AG04449 (cell line): ENCODE measurements around the gene COPS4.
"Not testable (repeated sequence)": the region's sequence is repeated elsewhere in the genome, so short reads cannot be mapped to it uniquely, and the experiment has no call there.

ENCODE experiments used
- CTCF ChIA-PET: fragments of 350-600 bp; formaldehyde crosslinking; extraction: SDS; loops from one replicate; lab custom pipeline; 2021; ENCODE audit warnings: antibody characterized with exemption; lab: Yijun Ruan, JAX
- POLR2A ChIA-PET: fragments of 400-600, 350-600 bp; formaldehyde crosslinking; extraction: SDS; loops from one replicate; lab custom pipeline; 2020; ENCODE audit warnings: antibody characterized with exemption, inconsistent platforms; lab: Yijun Ruan, JAX
- DNase-seq: peaks from one replicate; pipeline ENCODE4 v3.0.0-alpha.2; 2010; ENCODE audit warnings: low read depth, low spot score
- H3K4me3 ChIP-seq: 2 replicates; pipeline ENCODE4 v1.5.1; 2011; ENCODE audit warnings: low read depth, mild to moderate bottlenecking, control low read depth, low read length
- TF ChIP-seq, protein P1 (sequence below): IDR thresholded peaks from one replicate; pipeline ENCODE4 v1.5.1; 2011; ENCODE audit warnings: mild to moderate bottlenecking, moderate library complexity, low read length, control low read depth, inconsistent platforms; ENCODE audit not compliant: insufficient read depth; ENCODE audit errors: missing control alignments

The COPS4 gene

GRCh38 chr4:83075311-83076095, 40.5 kb downstream of the COPS4 start:
- no peak overlapping the region for H3K4me3 ChIP-seq
- POLR2A ChIA-PET = interaction anchor here (1.0 to 2.2 kb wide), 2 partner anchors 37 to 209 kb away, joined by 4 to 8 read pairs; partner anchors contain the start of gene COQ2
- TF ChIP-seq, protein P1, sequence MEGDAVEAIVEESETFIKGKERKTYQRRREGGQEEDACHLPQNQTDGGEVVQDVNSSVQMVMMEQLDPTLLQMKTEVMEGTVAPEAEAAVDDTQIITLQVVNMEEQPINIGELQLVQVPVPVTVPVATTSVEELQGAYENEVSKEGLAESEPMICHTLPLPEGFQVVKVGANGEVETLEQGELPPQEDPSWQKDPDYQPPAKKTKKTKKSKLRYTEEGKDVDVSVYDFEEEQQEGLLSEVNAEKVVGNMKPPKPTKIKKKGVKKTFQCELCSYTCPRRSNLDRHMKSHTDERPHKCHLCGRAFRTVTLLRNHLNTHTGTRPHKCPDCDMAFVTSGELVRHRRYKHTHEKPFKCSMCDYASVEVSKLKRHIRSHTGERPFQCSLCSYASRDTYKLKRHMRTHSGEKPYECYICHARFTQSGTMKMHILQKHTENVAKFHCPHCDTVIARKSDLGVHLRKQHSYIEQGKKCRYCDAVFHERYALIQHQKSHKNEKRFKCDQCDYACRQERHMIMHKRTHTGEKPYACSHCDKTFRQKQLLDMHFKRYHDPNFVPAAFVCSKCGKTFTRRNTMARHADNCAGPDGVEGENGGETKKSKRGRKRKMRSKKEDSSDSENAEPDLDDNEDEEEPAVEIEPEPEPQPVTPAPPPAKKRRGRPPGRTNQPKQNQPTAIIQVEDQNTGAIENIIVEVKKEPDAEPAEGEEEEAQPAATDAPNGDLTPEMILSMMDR = no peak
- DNase-seq = no peak
- CTCF ChIA-PET = interaction anchor here (0.7 to 9.7 kb wide), 26 partner anchors 9 to 646 kb away, joined by 3 to 183 read pairs (median 5); partner anchors contain the start of genes COQ2 and PLAC8

DNA sequence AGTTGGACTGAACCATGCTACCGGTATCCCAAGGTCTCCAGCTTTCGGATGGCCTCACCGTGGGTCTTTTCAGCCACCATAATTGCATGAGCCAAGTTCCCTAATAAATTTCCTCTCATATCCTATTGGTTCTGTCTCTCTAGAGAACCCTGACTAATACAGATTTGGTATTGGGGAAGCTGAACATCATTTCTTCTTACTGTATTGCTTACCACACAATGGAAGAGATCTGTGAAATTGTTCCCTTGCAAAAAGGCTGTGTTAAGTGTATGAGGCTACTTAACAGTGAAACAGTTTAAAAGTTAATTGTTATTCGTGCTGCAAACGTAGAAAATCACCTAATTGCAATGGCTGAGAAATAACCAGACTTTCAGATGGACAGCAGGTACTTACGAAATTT, 45.6 kb downstream of the COPS4 start:
- CTCF ChIA-PET = interaction anchor here (1.5 to 2.3 kb wide), 3 partner anchors 12 to 180 kb away, joined by 3 to 6 read pairs (median 5); no protein-coding TSS in a partner anchor
- DNase-seq = no peak
- H3K4me3 ChIP-seq = no peak overlapping the region
- TF ChIP-seq, protein P1 = no peak
- POLR2A ChIA-PET = no interaction called here

GRCh38 chr4:83082777-83083176, 47.8 kb downstream of the COPS4 start:
- DNase-seq = no peak
- H3K4me3 ChIP-seq = no peak overlapping the region
- ChIA-PET CTCF (interaction anchor here (1.3 to 1.9 kb wide), 2 partner anchors 8 to 178 kb away, joined by 6 to 8 read pairs; no protein-coding TSS in a partner anchor), POLR2A (no interaction called here)
- TF ChIP-seq, protein P1 = no peak

DNA sequence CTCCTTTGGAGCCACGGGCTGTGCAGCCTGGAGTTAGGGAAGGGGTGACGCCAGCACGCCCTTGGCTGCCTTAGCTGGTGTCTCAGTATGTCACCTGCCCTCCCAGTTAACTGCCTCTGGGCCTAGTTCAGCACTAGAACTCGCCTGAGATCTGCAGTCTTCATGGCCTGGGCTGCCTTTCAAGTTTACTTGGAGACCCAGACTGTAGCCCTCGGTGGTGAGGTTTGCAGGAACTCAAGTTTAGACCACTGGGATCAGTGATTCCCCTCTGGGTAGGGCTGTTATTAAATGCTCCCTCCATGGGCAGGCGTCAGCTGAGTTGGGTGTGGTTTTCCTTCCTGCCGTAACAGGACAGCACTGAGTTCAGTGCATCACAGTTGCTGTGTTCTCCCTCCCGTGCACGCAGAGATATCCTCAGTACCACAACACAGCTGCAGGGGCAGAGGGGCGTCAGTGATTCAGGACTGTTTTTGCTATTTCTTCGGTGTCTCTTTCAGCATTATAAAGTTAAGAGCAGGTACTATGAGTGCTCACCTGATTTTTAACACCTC, 49.0 kb downstream of the COPS4 start:
- POLR2A ChIA-PET = no interaction called here
- no peak overlapping the region for H3K4me3 ChIP-seq
- CTCF ChIA-PET = interaction anchor here (1.0 kb wide), 1 partner anchor 10 kb away, joined by 6 read pairs; no protein-coding TSS in a partner anchor
- TF ChIP-seq, protein P1 = no peak
- DNase-seq = no peak

- CTCF ChIA-PET = interaction anchor here (1.0 kb wide), 1 partner anchor 11 kb away, joined by 6 read pairs; no protein-coding TSS in a partner anchor
- DNase-seq, POLR2A ChIA-PET, H3K4me3 ChIP-seq: not testable (repeated sequence)
These were observed 50.0 kb downstream of the COPS4 start for GRCh38 chr4:83084956-83085355.

DNA sequence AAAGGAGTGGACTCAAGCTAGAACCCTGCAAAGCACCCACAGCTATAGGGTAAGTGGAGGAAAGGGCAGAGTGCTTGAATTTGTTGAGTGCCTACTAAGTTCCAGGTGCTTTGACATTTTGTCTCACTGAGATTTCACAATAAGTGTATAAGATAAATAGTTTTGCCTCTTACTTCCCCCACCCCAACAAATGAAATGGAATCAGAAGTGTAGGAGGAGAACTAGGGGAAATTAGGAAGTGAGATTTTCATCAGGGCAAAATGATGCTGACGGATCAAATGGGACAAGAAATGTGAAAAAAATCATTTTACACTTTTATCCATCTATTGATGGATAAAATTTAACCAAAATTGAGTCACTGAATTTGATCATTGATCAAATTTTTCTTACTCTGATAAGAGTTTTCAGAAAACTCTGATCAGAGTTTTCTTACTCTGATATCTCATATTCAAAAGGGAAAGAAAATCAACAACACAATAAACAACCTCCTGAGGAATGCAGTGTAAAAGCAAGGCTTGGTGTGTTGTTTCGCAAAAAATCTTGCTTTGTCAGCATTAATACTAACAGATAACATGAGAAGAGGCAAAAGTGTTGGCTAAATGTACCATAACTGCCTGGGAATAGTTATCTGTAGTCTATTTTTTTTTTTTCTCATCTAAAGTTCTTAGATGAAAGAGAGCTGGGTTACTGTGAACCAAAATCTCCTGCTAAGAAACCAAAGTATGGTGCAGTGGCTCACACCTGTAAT, 54.6 kb downstream of the COPS4 start:
- POLR2A ChIA-PET = no interaction called here
- H3K4me3 ChIP-seq = no peak overlapping the region
- no peak for DNase-seq
- CTCF ChIA-PET = interaction anchor here (1.2 to 2.0 kb wide), 2 partner anchors 15 to 20 kb away, joined by 6 to 7 read pairs; no protein-coding TSS in a partner anchor
- TF ChIP-seq, protein P1 = no peak
